Liver (tissue), 9 donors: ENCODE measurements around the gene DOCK1. TPM values are rescaled to one million over a fixed set of nuclear protein-coding genes. Genes with fewer than 3 reads are reported as not detected.
"Not testable (repeated sequence)": the region's sequence is repeated elsewhere in the genome, so short reads cannot be mapped to it uniquely, and the experiment has no call there.

Experiments
- DNase-seq: peaks from one replicate; pipeline ENCODE4 v3.0.0-alpha.2; 2017; ENCODE audit warnings: low spot score
- H3K27ac ChIP-seq, 2 donors: one replicate each; pipeline ENCODE4 v1.7.0; 2013; ENCODE audit warnings: inconsistent platforms in 2 of 2, low read length in 2 of 2, control low read depth in 1 of 2, low read depth in 1 of 2, mild to moderate bottlenecking in 1 of 2
- H3K27me3 ChIP-seq, 4 donors: one replicate each; pipeline versions ENCODE4 v1.6.1 to v1.7.0; 2013; ENCODE audit warnings: low read length in 3 of 4, inconsistent platforms in 1 of 4, mild to moderate bottlenecking in 1 of 4, moderate library complexity in 1 of 4; ENCODE audit not compliant: control insufficient read depth in 4 of 4, insufficient read depth in 4 of 4
- H3K36me3 ChIP-seq, 4 donors: one replicate each; pipeline versions ENCODE4 v1.6.1 to v1.7.0; 2013; ENCODE audit warnings: low read length in 3 of 4, mild to moderate bottlenecking in 3 of 4, low read depth in 1 of 4, moderate library complexity in 1 of 4; ENCODE audit not compliant: control insufficient read depth in 4 of 4, insufficient read depth in 3 of 4
- H3K4me1 ChIP-seq, 4 donors: one replicate each; pipeline versions ENCODE4 v1.6.1 to v1.7.0; 2013; ENCODE audit warnings: low read length in 3 of 4, mild to moderate bottlenecking in 3 of 4, moderate library complexity in 1 of 4; ENCODE audit not compliant: control insufficient read depth in 4 of 4, insufficient read depth in 4 of 4
- H3K4me3 ChIP-seq, 3 donors: one replicate each; pipeline versions ENCODE4 v1.6.1 to v1.7.0; 2013; ENCODE audit warnings: low read length in 3 of 3, control low read depth in 1 of 3, low read depth in 1 of 3, mild to moderate bottlenecking in 1 of 3
- H3K9ac ChIP-seq, 2 donors: one replicate each; pipeline ENCODE4 v1.7.0; 2013; ENCODE audit warnings: low read length in 2 of 2, mild to moderate bottlenecking in 2 of 2, moderate library complexity in 2 of 2, control low read depth in 1 of 2, low read depth in 1 of 2
- H3K9me3 ChIP-seq, 4 donors: one replicate each; pipeline versions ENCODE4 v1.6.1 to v1.7.0; 2013; ENCODE audit warnings: low read length in 3 of 4; ENCODE audit not compliant: control insufficient read depth in 4 of 4
- ATF3 ChIP-seq: IDR thresholded peaks from 2 replicates; pipeline ENCODE4 v1.6.1; 2016; ENCODE audit warnings: antibody characterized with exemption
- EGR1 ChIP-seq, 2 donors: IDR thresholded peaks; 2 replicates each; pipeline ENCODE4 v1.6.1; 2016 to 2018; ENCODE audit warnings: antibody characterized with exemption in 2 of 2, low read depth in 2 of 2
- FOXA1 ChIP-seq: IDR thresholded peaks from 2 replicates; pipeline ENCODE4 v1.6.1; 2016; ENCODE audit warnings: antibody characterized with exemption
- FOXA2 ChIP-seq: IDR thresholded peaks from 2 replicates; pipeline ENCODE4 v1.6.1; 2016; ENCODE audit warnings: antibody characterized with exemption
- GABPA ChIP-seq, 2 donors: IDR thresholded peaks in 1 of 2; conservative IDR thresholded peaks in 1 of 2; 2 replicates each; pipeline ENCODE4 v1.6.1; 2016; ENCODE audit warnings: antibody characterized with exemption in 2 of 2, mild to moderate bottlenecking in 1 of 2, moderate library complexity in 1 of 2
- HNF4A ChIP-seq, 2 donors: conservative IDR thresholded peaks; 2 replicates each; pipeline ENCODE4 v1.6.1; 2016; ENCODE audit warnings: antibody characterized with exemption in 2 of 2, mild to moderate bottlenecking in 2 of 2
- HNF4G ChIP-seq: IDR thresholded peaks from 2 replicates; pipeline ENCODE4 v1.6.1; 2016; ENCODE audit warnings: antibody characterized with exemption
- JUND ChIP-seq, 2 donors: IDR thresholded peaks; 2 replicates each; pipeline ENCODE4 v1.6.1; 2016; ENCODE audit warnings: antibody characterized with exemption in 2 of 2
- MAX ChIP-seq: IDR thresholded peaks from 2 replicates; pipeline ENCODE4 v1.6.1; 2016; ENCODE audit warnings: antibody characterized with exemption
- NR2F2 ChIP-seq: IDR thresholded peaks from 2 replicates; pipeline ENCODE4 v1.6.1; 2016; ENCODE audit warnings: antibody characterized with exemption
- RAD21 ChIP-seq, 2 donors: IDR thresholded peaks; 2 replicates each; pipeline ENCODE4 v1.6.1; 2016; ENCODE audit warnings: antibody characterized with exemption in 2 of 2, mild to moderate bottlenecking in 2 of 2
- RXRA ChIP-seq, 2 donors: IDR thresholded peaks; 2 replicates each; pipeline ENCODE4 v1.6.1; 2017 to 2018; ENCODE audit warnings: antibody characterized with exemption in 2 of 2, mild to moderate bottlenecking in 1 of 2
- SP1 ChIP-seq: IDR thresholded peaks from 2 replicates; pipeline ENCODE4 v1.6.1; 2018; ENCODE audit warnings: antibody characterized with exemption, mild to moderate bottlenecking
- TAF1 ChIP-seq: conservative IDR thresholded peaks from 2 replicates; pipeline ENCODE4 v1.6.1; 2016; ENCODE audit warnings: antibody characterized with exemption, mild to moderate bottlenecking
- YY1 ChIP-seq: IDR thresholded peaks from 2 replicates; pipeline ENCODE4 v1.6.1; 2016; ENCODE audit warnings: antibody characterized with exemption, mild to moderate bottlenecking
- WGBS: extraction: QIAGEN DNeasy Blood & Tissue Kit; methylation state at CpG from one replicate; pipeline ENCODE4 v1.1.7; 2013; 5-methylcytosine and 5-hydroxymethylcytosine counted together
- polyA plus RNA-seq, 2 donors: library from polyadenylated mRNA; stranded (reverse) in 1 of 2; unstranded in 1 of 2; fragments of 200-250 nt in 1 of 2; fragments of >200 nt in 1 of 2; fragmentation: Nextera tagmentation in 1 of 2; extraction: Ambion mirVana in 1 of 2; gene quantifications; one replicate each; pipeline versions ENCODE4 v1.2.1 to v1.2.3, GENCODE V29; 2013 to 2015
- total RNA-seq, 2 donors: library from RNA; depleted of rRNA; stranded (reverse); fragments of >200 nt; gene quantifications; one replicate each; pipeline ENCODE4 v1.2.3, GENCODE V29; 2014
- TF ChIP-seq, protein P1 (sequence below): fragments of 150-350 bp; IDR thresholded peaks from 2 replicates; pipeline ENCODE4 v1.5.1; 2017; ENCODE audit warnings: improper control_type of control experiment, low read depth, low read length; ENCODE audit not compliant: missing input control
- TF ChIP-seq, protein P2 (sequence below): IDR thresholded peaks from 2 replicates; pipeline ENCODE4 v1.6.1; 2016; ENCODE audit warnings: antibody characterized with exemption
- donor health status: healthy.
- donor health status: healthy.
- donor health status: healthy.
- donor health status: healthy.
- donor health status: healthy.

DOCK1 gene
- total and polyA plus RNA-seq, 4 donors: 3.8 to 28.8 (median 9.1) TPM

- no peak for TF ChIP-seq GABPA (IDR thresholded peaks at IDR 0.05 in 1 of 2, conservative IDR thresholded peaks at IDR 0.05 in 1 of 2)
- no peak for TF ChIP-seq JUND (IDR thresholded peaks at IDR 0.05)
- TF ChIP-seq YY1: no peak
- no peak for TF ChIP-seq HNF4A (conservative IDR thresholded peaks at IDR 0.05)
- no peak for TF ChIP-seq TAF1
- TF ChIP-seq MAX: no peak
- no peak for TF ChIP-seq FOXA1
- TF ChIP-seq HNF4G: no peak
Measured at GRCh38 chr10:127308031-127308430, 402.8 kb downstream of the DOCK1 start (continued).

- H3K27me3 ChIP-seq, H3K27ac ChIP-seq, H3K4me1 ChIP-seq, H3K9ac ChIP-seq, H3K36me3 ChIP-seq, DNase-seq, H3K9me3 ChIP-seq, H3K4me3 ChIP-seq: not testable (repeated sequence)
- 97% methylated on average over 2 of the region's 2 CpGs for WGBS
Measured at GRCh38 chr10:127309619-127310018, 404.4 kb downstream of the DOCK1 start.

GRCh38 chr10:127310430-127310829 lies 405.2 kb downstream of the DOCK1 start:
- WGBS: 87% methylated on average over 8 of the region's 8 CpGs
- TF ChIP-seq RXRA (IDR thresholded peaks at IDR 0.05) (no peak), SP1 (no peak), JUND (IDR thresholded peaks at IDR 0.05) (no peak), NR2F2 (no peak), EGR1 (IDR thresholded peaks at IDR 0.05; ENCODE audit: low read depth in 2 of 2) (no peak), RAD21 (IDR thresholded peaks at IDR 0.05) (no peak), TAF1 (no peak), ATF3 (no peak), FOXA2 (no peak), HNF4G (no peak)
- TF ChIP-seq, protein P1, sequence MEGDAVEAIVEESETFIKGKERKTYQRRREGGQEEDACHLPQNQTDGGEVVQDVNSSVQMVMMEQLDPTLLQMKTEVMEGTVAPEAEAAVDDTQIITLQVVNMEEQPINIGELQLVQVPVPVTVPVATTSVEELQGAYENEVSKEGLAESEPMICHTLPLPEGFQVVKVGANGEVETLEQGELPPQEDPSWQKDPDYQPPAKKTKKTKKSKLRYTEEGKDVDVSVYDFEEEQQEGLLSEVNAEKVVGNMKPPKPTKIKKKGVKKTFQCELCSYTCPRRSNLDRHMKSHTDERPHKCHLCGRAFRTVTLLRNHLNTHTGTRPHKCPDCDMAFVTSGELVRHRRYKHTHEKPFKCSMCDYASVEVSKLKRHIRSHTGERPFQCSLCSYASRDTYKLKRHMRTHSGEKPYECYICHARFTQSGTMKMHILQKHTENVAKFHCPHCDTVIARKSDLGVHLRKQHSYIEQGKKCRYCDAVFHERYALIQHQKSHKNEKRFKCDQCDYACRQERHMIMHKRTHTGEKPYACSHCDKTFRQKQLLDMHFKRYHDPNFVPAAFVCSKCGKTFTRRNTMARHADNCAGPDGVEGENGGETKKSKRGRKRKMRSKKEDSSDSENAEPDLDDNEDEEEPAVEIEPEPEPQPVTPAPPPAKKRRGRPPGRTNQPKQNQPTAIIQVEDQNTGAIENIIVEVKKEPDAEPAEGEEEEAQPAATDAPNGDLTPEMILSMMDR: no peak
- TF ChIP-seq, protein P2, sequence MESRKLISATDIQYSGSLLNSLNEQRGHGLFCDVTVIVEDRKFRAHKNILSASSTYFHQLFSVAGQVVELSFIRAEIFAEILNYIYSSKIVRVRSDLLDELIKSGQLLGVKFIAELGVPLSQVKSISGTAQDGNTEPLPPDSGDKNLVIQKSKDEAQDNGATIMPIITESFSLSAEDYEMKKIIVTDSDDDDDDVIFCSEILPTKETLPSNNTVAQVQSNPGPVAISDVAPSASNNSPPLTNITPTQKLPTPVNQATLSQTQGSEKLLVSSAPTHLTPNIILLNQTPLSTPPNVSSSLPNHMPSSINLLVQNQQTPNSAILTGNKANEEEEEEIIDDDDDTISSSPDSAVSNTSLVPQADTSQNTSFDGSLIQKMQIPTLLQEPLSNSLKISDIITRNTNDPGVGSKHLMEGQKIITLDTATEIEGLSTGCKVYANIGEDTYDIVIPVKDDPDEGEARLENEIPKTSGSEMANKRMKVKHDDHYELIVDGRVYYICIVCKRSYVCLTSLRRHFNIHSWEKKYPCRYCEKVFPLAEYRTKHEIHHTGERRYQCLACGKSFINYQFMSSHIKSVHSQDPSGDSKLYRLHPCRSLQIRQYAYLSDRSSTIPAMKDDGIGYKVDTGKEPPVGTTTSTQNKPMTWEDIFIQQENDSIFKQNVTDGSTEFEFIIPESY: no peak
- no peaks in the 10 kb centered on the region for H3K27me3 ChIP-seq
- H3K36me3 ChIP-seq: no peaks in the 10 kb centered on the region
- DNase-seq: no peak
- H3K4me3 ChIP-seq: no peak overlapping the region
- H3K27ac ChIP-seq: no peak overlapping the region
- no peak overlapping the region for H3K9ac ChIP-seq
- H3K9me3 ChIP-seq: no peaks in the 10 kb centered on the region
- no peaks in the 10 kb centered on the region for H3K4me1 ChIP-seq
